Panc1 (cell line): ENCODE results near the gene SBNO2. TPM values are rescaled to one million over a fixed set of nuclear protein-coding genes. Genes with fewer than 3 reads are reported as not detected.

ENCODE experiments used
- ATAC-seq: fragments of 200-7000 bp; cut with Tn5 transposase; 2 replicates; pipeline ENCODE4 v1.9.1; 2020; ENCODE audit warnings: mild to moderate bottlenecking, moderate library complexity
- BruUV-seq: library from RNA; stranded (reverse); fragments of 400-500 nt; replicated peaks from 2 replicates; lab custom pipeline; 2021; lab: Mats Ljungman, UMichigan
- CTCF ChIA-PET: fragments of 300-600 bp; sonication (Branson Sonifier 250); formaldehyde crosslinking; loops from one replicate; lab custom pipeline; 2022; ENCODE audit warnings: antibody characterized with exemption; lab: Charles Lee
- POLR2A ChIA-PET: fragments of 300-600 bp; sonication (Branson Sonifier 250); formaldehyde crosslinking; loops from one replicate; lab custom pipeline; 2022; ENCODE audit warnings: antibody characterized with exemption; lab: Charles Lee
- DNase-seq: peaks from one replicate; pipeline ENCODE4 v3.0.0-alpha.2; 2010; ENCODE audit warnings: low read depth, low spot score
- H3K27ac ChIP-seq: 2 replicates; pipeline ENCODE4 v1.5.1; 2011; ENCODE audit warnings: mild to moderate bottlenecking, low read length, inconsistent platforms
- H3K27me3 ChIP-seq: fragments of 200-500 bp; sonication (Bioruptor generic); 2 replicates; pipeline ENCODE4 v1.6.0; 2014; ENCODE audit warnings: low read length, inconsistent platforms; ENCODE audit not compliant: control insufficient read depth, insufficient read depth
- H3K36me3 ChIP-seq: fragments of 200-500 bp; sonication (Bioruptor generic); 2 replicates; pipeline ENCODE4 v1.5.1; 2014; ENCODE audit warnings: inconsistent platforms, mild to moderate bottlenecking, low read length, moderate library complexity; ENCODE audit not compliant: control insufficient read depth, insufficient read depth
- H3K4me1 ChIP-seq: 2 replicates; pipeline ENCODE4 v1.5.1; 2011; ENCODE audit warnings: inconsistent platforms, mild to moderate bottlenecking, low read length, moderate library complexity; ENCODE audit not compliant: control insufficient read depth, insufficient read depth
- H3K4me3 ChIP-seq, 2 experiments: 2 replicates each; pipeline ENCODE4 v1.5.1; 2011 to 2012; ENCODE audit warnings: low read depth in 2 of 2, low read length in 2 of 2, mild to moderate bottlenecking in 2 of 2, inconsistent platforms in 1 of 2, moderate library complexity in 1 of 2
- H3K9me3 ChIP-seq: fragments of 200-500 bp; sonication (Bioruptor generic); 2 replicates; pipeline ENCODE4 v1.5.1; 2014; ENCODE audit warnings: low read depth, mild to moderate bottlenecking, inconsistent platforms, low read length, moderate library complexity; ENCODE audit not compliant: control insufficient read depth, insufficient read depth
- CTCF ChIP-seq: fragments of 450-650 bp; IDR thresholded peaks from 2 replicates; pipeline ENCODE4 v1.5.1; 2017; ENCODE audit warnings: mild to moderate bottlenecking
- POLR2AphosphoS5 ChIP-seq: IDR thresholded peaks from 2 replicates; pipeline ENCODE4 v1.6.1; 2012; ENCODE audit warnings: mild to moderate bottlenecking, low read depth, low read length, moderate library complexity
- SIN3A ChIP-seq: IDR thresholded peaks from 2 replicates; pipeline ENCODE4 v1.6.1; 2012; ENCODE audit warnings: low read depth, mild to moderate bottlenecking, low read length, moderate library complexity, borderline replicate concordance; ENCODE audit not compliant: insufficient read depth
- TCF7L2 ChIP-seq: IDR thresholded peaks from 2 replicates; pipeline ENCODE4 v1.6.1; 2011; ENCODE audit warnings: mild to moderate bottlenecking, low read depth, low read length, inconsistent platforms
- in situ Hi-C: cut with HindIII; loops from 2 replicates; pipeline ENCODE4 v1.10.0; 2016; ENCODE audit warnings: low sequenced_read_pairs, low pct_unique_long_range_greater_than_20kb
- intact Hi-C: fragments of 100-400 bp; cut with micrococcal nuclease; formaldehyde crosslinking; loops from one replicate; pipeline ENCODE4 v1.10.0; 2022; ENCODE audit not compliant: unreplicated experiment
- total RNA-seq: library from RNA; stranded (reverse); gene quantifications from one replicate; pipeline ENCODE4 v1.2.1, GENCODE V29; 2021; ENCODE audit not compliant: unreplicated experiment
- TF ChIP-seq, protein P1 (sequence below), 2 experiments: IDR thresholded peaks; 2 replicates each; pipeline ENCODE4 v1.6.1; 2011 to 2012; ENCODE audit warnings: low read depth in 2 of 2, control low read depth in 1 of 2, low read length in 1 of 2, mild to moderate bottlenecking in 1 of 2, moderate library complexity in 1 of 2; ENCODE audit not compliant: insufficient read depth in 1 of 2

SBNO2 gene
- total RNA-seq, 1 experiment from 2014 or later: 101 TPM

GRCh38 chr19:1108291-1109031, 65.6 kb downstream of the SBNO2 start:
- Histone ChIP-seq H3K4me3 (no peak overlapping the region), H3K27me3 (no peaks in the 10 kb centered on the region), H3K4me1 (peaks cover 33% of the 10 kb centered on the region), H3K9me3 (no peaks in the 10 kb centered on the region), H3K27ac (peak overlapping the region; percentile 34; the same call in 1 of the 2 replicates), H3K36me3 (no peaks in the 10 kb centered on the region; the same call in 1 of the 2 replicates)
- TF ChIP-seq SIN3A: no peak
- TF ChIP-seq, protein P1, sequence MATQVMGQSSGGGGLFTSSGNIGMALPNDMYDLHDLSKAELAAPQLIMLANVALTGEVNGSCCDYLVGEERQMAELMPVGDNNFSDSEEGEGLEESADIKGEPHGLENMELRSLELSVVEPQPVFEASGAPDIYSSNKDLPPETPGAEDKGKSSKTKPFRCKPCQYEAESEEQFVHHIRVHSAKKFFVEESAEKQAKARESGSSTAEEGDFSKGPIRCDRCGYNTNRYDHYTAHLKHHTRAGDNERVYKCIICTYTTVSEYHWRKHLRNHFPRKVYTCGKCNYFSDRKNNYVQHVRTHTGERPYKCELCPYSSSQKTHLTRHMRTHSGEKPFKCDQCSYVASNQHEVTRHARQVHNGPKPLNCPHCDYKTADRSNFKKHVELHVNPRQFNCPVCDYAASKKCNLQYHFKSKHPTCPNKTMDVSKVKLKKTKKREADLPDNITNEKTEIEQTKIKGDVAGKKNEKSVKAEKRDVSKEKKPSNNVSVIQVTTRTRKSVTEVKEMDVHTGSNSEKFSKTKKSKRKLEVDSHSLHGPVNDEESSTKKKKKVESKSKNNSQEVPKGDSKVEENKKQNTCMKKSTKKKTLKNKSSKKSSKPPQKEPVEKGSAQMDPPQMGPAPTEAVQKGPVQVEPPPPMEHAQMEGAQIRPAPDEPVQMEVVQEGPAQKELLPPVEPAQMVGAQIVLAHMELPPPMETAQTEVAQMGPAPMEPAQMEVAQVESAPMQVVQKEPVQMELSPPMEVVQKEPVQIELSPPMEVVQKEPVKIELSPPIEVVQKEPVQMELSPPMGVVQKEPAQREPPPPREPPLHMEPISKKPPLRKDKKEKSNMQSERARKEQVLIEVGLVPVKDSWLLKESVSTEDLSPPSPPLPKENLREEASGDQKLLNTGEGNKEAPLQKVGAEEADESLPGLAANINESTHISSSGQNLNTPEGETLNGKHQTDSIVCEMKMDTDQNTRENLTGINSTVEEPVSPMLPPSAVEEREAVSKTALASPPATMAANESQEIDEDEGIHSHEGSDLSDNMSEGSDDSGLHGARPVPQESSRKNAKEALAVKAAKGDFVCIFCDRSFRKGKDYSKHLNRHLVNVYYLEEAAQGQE (IDR thresholded peaks at IDR 0.05; ENCODE audit: insufficient read depth in 1 of 2, low read depth in 2 of 2, low read length in 1 of 2): no peak
- no peak for TF ChIP-seq CTCF
- TF ChIP-seq TCF7L2: no peak
- TF ChIP-seq POLR2AphosphoS5: no peak; the same call in none of the 2 replicates
- in situ Hi-C loops (no loop called here), intact Hi-C loops (no loop called here)
- DNase-seq: no peak
- CTCF ChIA-PET: no interaction called here
- TSS peak; percentile 65 for BruUV-seq
- POLR2A ChIA-PET: no interaction called here
- no peak for ATAC-seq

GRCh38 chr19:1107661-1108261, 66.3 kb downstream of the SBNO2 start:
- CTCF ChIA-PET: no interaction called here
- intact Hi-C loops: no loop called here
- H3K36me3 ChIP-seq: no peaks in the 10 kb centered on the region; the same call in 1 of the 2 replicates
- in situ Hi-C loops: no loop called here
- BruUV-seq: no TSS peak
- no peak for TF ChIP-seq CTCF
- TF ChIP-seq TCF7L2: 0 out of 2 replicates have a peak, but pooled peaks have one; percentile 9
- no peak for TF ChIP-seq SIN3A
- TF ChIP-seq, protein P1 (IDR thresholded peaks at IDR 0.05; ENCODE audit: insufficient read depth in 1 of 2, low read depth in 2 of 2, low read length in 1 of 2): no peak
- peak; percentile 61 for TF ChIP-seq POLR2AphosphoS5
- H3K27ac ChIP-seq: peak overlapping the region; percentile 83
- POLR2A ChIA-PET: interaction anchor here (0.6 kb wide), 2 partner anchors 65 to 85 kb away, joined by 4 read pairs; no protein-coding TSS in a partner anchor
- H3K4me3 ChIP-seq: no peak overlapping the region
- no peaks in the 10 kb centered on the region for H3K9me3 ChIP-seq
- ATAC-seq: peak; percentile 9
- no peaks in the 10 kb centered on the region for H3K27me3 ChIP-seq
- H3K4me1 ChIP-seq: peaks cover 34% of the 10 kb centered on the region
- no peak for DNase-seq
